IMR-90 (cell line): ENCODE measurements around the gene PBX4. TPM values are rescaled to one million over a fixed set of nuclear protein-coding genes. Genes with fewer than 3 reads are reported as not detected.

Source experiments
- ATAC-seq: fragments of 200-7000 bp; cut with Tn5 transposase; 2 replicates; pipeline ENCODE4 v1.9.1; 2020; ENCODE audit warnings: low read depth, mild to moderate bottlenecking, moderate library complexity
- BruUV-seq: library from RNA; stranded (reverse); fragments of 400-500 nt; replicated peaks from 2 replicates; lab custom pipeline; 2021; lab: Mats Ljungman, UMichigan
- CTCF ChIA-PET: fragments of 300-600 bp; formaldehyde crosslinking; extraction: SDS; loops from one replicate; lab custom pipeline; 2021; ENCODE audit warnings: antibody characterized with exemption; lab: Yijun Ruan, JAX
- POLR2A ChIA-PET: fragments of 300-600 bp; sonication (Branson Sonifier 250); formaldehyde crosslinking; loops from one replicate; lab custom pipeline; 2022; ENCODE audit warnings: antibody characterized with exemption; ENCODE audit not compliant: unreplicated experiment; lab: Charles Lee
- DNase-seq: peaks from one replicate; pipeline ENCODE4 v3.0.0; 2013
- H2AFZ ChIP-seq: replicated peaks from 2 replicates; pipeline ENCODE3; 2013; ENCODE audit warnings: low read length, mild to moderate bottlenecking; ENCODE audit not compliant: poor library complexity
- H2AK5ac ChIP-seq: 2 replicates; pipeline ENCODE4 v1.6.1; 2013; ENCODE audit warnings: low read depth, low read length, inconsistent platforms
- H2AK9ac ChIP-seq: replicated peaks from 2 replicates; pipeline ENCODE3; 2013; ENCODE audit warnings: mild to moderate bottlenecking, low read depth, low read length, moderate library complexity; ENCODE audit not compliant: poor library complexity
- H2BK120ac ChIP-seq: 2 replicates; pipeline ENCODE4 v1.6.1; 2013; ENCODE audit warnings: low read depth, low read length, inconsistent platforms
- H2BK15ac ChIP-seq: 3 replicates; pipeline ENCODE4 v1.6.1; 2013; ENCODE audit warnings: low read depth, low read length, inconsistent platforms
- H2BK20ac ChIP-seq: 2 replicates; pipeline ENCODE4 v1.6.1; 2013; ENCODE audit warnings: low read depth, mild to moderate bottlenecking, inconsistent platforms, low read length, moderate library complexity
- H2BK5ac ChIP-seq: 2 replicates; pipeline ENCODE4 v1.6.1; 2013; ENCODE audit warnings: mild to moderate bottlenecking, low read depth, low read length, inconsistent platforms; ENCODE audit not compliant: poor library complexity, severe bottlenecking
- H3K14ac ChIP-seq: replicated peaks from 2 replicates; pipeline ENCODE4 v1.6.1; 2013; ENCODE audit warnings: low read depth, low read length, inconsistent platforms
- H3K18ac ChIP-seq: 2 replicates; pipeline ENCODE4 v1.6.1; 2013; ENCODE audit warnings: low read depth, low read length, control low read depth
- H3K23ac ChIP-seq: 2 replicates; pipeline ENCODE4 v1.6.1; 2013; ENCODE audit warnings: low read depth, low read length, inconsistent platforms
- H3K27ac ChIP-seq: 2 replicates; pipeline ENCODE4 v1.5.1; 2013; ENCODE audit warnings: mild to moderate bottlenecking, control low read depth, low read length; ENCODE audit not compliant: insufficient read depth
- H3K27me3 ChIP-seq: 2 replicates; pipeline ENCODE4 v1.6.1; 2013; ENCODE audit warnings: low read length; ENCODE audit not compliant: control insufficient read depth, insufficient read depth
- H3K36me3 ChIP-seq: 2 replicates; pipeline ENCODE4 v1.6.1; 2013; ENCODE audit warnings: low read length, mixed read lengths; ENCODE audit not compliant: control insufficient read depth, insufficient read depth
- H3K4ac ChIP-seq: 2 replicates; pipeline ENCODE4 v1.6.1; 2013; ENCODE audit warnings: low read depth, low read length, inconsistent platforms
- H3K4me1 ChIP-seq: 2 replicates; pipeline ENCODE4 v1.6.1; 2013; ENCODE audit warnings: low read length, mixed read lengths; ENCODE audit not compliant: control insufficient read depth, insufficient read depth
- H3K4me2 ChIP-seq: 2 replicates; pipeline ENCODE4 v1.6.1; 2013; ENCODE audit warnings: low read depth, mild to moderate bottlenecking, control low read depth, low read length, moderate library complexity
- H3K4me3 ChIP-seq: 2 replicates; pipeline ENCODE4 v1.5.1; 2013; ENCODE audit warnings: low read depth, mild to moderate bottlenecking, control low read depth, low read length, moderate library complexity; ENCODE audit not compliant: insufficient read depth
- H3K56ac ChIP-seq: 2 replicates; pipeline ENCODE4 v1.6.1; 2013; ENCODE audit warnings: low read length, inconsistent platforms; ENCODE audit not compliant: insufficient read depth; ENCODE audit errors: extremely low read depth
- H3K79me1 ChIP-seq, 2 experiments: 2 replicates each; pipeline ENCODE4 v1.6.1; 2013; ENCODE audit warnings: low read length in 2 of 2, inconsistent platforms in 1 of 2, low read depth in 1 of 2
- H3K9ac ChIP-seq: 2 replicates; pipeline ENCODE4 v1.6.1; 2013; ENCODE audit warnings: low read depth, low read length, control low read depth
- H3K9me1 ChIP-seq: 2 replicates; pipeline ENCODE4 v1.6.1; 2013; ENCODE audit warnings: low read length, inconsistent platforms; ENCODE audit not compliant: insufficient read depth
- H3K9me3 ChIP-seq: 2 replicates; pipeline ENCODE4 v1.6.1; 2013; ENCODE audit warnings: low read length; ENCODE audit not compliant: control insufficient read depth, insufficient read depth
- H4K20me1 ChIP-seq: 2 replicates; pipeline ENCODE4 v1.6.1; 2013; ENCODE audit warnings: low read length, inconsistent platforms; ENCODE audit not compliant: insufficient read depth
- H4K5ac ChIP-seq: 2 replicates; pipeline ENCODE4 v1.6.1; 2013; ENCODE audit warnings: mild to moderate bottlenecking, low read depth, low read length, control low read depth
- H4K8ac ChIP-seq, 2 experiments: 2 replicates each; pipeline ENCODE4 v1.6.1; 2013; ENCODE audit warnings: low read depth in 2 of 2, low read length in 2 of 2, control low read depth in 1 of 2, inconsistent platforms in 1 of 2
- H4K91ac ChIP-seq: 2 replicates; pipeline ENCODE4 v1.6.1; 2013; ENCODE audit warnings: low read depth, low read length, inconsistent platforms; ENCODE audit not compliant: insufficient read depth
- BHLHE40 ChIP-seq: fragments of 150-350 bp; IDR thresholded peaks from 2 replicates; pipeline ENCODE4 v1.6.1; 2016; ENCODE audit warnings: mild to moderate bottlenecking, low read depth, low read length
- CHD1 ChIP-seq: IDR thresholded peaks from 2 replicates; pipeline ENCODE4 v1.6.1; 2012; ENCODE audit warnings: low read depth, low read length, improper control_type of control experiment
- MAZ ChIP-seq: IDR thresholded peaks from 2 replicates; pipeline ENCODE4 v1.6.1; 2012; ENCODE audit warnings: low read depth, mild to moderate bottlenecking, low read length, improper control_type of control experiment, moderate library complexity, borderline replicate concordance
- RFX5 ChIP-seq: IDR thresholded peaks from 2 replicates; pipeline ENCODE4 v1.8.0; 2012; ENCODE audit warnings: low read depth, mild to moderate bottlenecking, low read length, moderate library complexity
- WGBS, 2 experiments: methylation state at CpG; one replicate each; pipeline versions ENCODE4 v1.1.5 to v1.1.7; 2013; ENCODE audit warnings: missing lambda C conversion rate in 2 of 2; ENCODE audit not compliant: insufficient read length in 1 of 2; ENCODE audit errors: extremely low coverage in 2 of 2; 5-methylcytosine and 5-hydroxymethylcytosine counted together
- dilution Hi-C: fragments of 300-500 bp; cut with HindIII; formaldehyde crosslinking; loops from one replicate; pipeline ENCODE4 v1.14.3; 2018; ENCODE audit warnings: low sequenced_read_pairs; ENCODE audit not compliant: unreplicated experiment
- in situ Hi-C: fragments of 300-500 bp; cut with MboI; formaldehyde crosslinking; loops from 3 replicates; pipeline ENCODE4 v1.14.3; 2019; ENCODE audit warnings: low sequenced_read_pairs, inconsistent platforms, mixed read lengths
- intact Hi-C: fragments of 100-400 bp; cut with micrococcal nuclease; formaldehyde crosslinking; loops from 2 replicates; pipeline ENCODE4 v1.10.0; 2022
- polyA plus RNA-seq, 3 experiments: library from polyadenylated mRNA; depleted of rRNA; stranded (reverse); fragments of >200 nt; gene quantifications; 2 replicates each; pipeline ENCODE4 v1.2.3, GENCODE V29; 2012; ENCODE audit warnings: low replicate concordance in 1 of 3
- total RNA-seq: library from RNA; depleted of rRNA; stranded (reverse); fragments of >200 nt; gene quantifications from 2 replicates; pipeline ENCODE4 v1.2.3, GENCODE V29; 2012

Gene PBX4
- total and polyA plus RNA-seq, 2 of the 4 experiments (the other 2 are of a cell fraction): 0.90 to 2.9 TPM

GRCh38 chr19:19524053-19524452 is 94.4 kb downstream of the PBX4 start:
- Histone ChIP-seq H3K56ac (no peak overlapping the region), H4K8ac (no peak overlapping the region), H2AK5ac (no peak overlapping the region), H3K36me3 (peaks cover 34% of the 10 kb centered on the region), H2BK15ac (no peak overlapping the region), H3K9me3 (no peaks in the 10 kb centered on the region), H2AK9ac (no peak overlapping the region), H3K4me2 (no peak overlapping the region), H3K4me1 (peaks cover 2% of the 10 kb centered on the region; the same call in 1 of the 2 replicates), H2AFZ (no peak overlapping the region), H4K91ac (no peak overlapping the region), H3K27me3 (no peaks in the 10 kb centered on the region), H3K14ac (no peak overlapping the region), H3K4ac (no peak overlapping the region), H3K79me1 (peaks cover 22 to 57% of the 10 kb centered on the region in 2 experiments), H3K27ac (no peak overlapping the region), H3K4me3 (no peak overlapping the region), H4K5ac (no peak overlapping the region), H2BK20ac (no peak overlapping the region), H2BK5ac (no peak overlapping the region), H3K18ac (no peak overlapping the region), H4K20me1 (peaks cover 38% of the 10 kb centered on the region), H3K9ac (no peak overlapping the region), H3K23ac (no peak overlapping the region), H3K9me1 (no peaks in the 10 kb centered on the region), H2BK120ac (no peak overlapping the region)
- TF ChIP-seq BHLHE40: no peak
- no peak for TF ChIP-seq CHD1
- TF ChIP-seq RFX5: no peak
- no peak for TF ChIP-seq MAZ
- in situ Hi-C loops: no loop called here
- no peak for DNase-seq
- ChIA-PET POLR2A (no interaction called here), CTCF (no interaction called here)
- dilution Hi-C loops: no loop called here
- no TSS peak for BruUV-seq
- intact Hi-C loops: no loop called here
- 95% methylated on average over 4 of the region's 7 CpGs; no CpG with 5 or more reads in 1 of the 2 experiments for WGBS, 2 experiments
- no peak for ATAC-seq
